OCI-LY1 (cell line): ENCODE data around the gene ACVR1.

Source experiments
- H2AFZ ChIP-seq: fragments of 200-600 bp; sonication (generic), shearing (Covaris generic); 2 replicates; pipeline ENCODE4 v1.6.0; 2014; ENCODE audit warnings: antibody characterized with exemption, mild to moderate bottlenecking, low read length
- H3F3A ChIP-seq: fragments of 200-600 bp; sonication (generic), shearing (Covaris generic); 2 replicates; pipeline ENCODE4 v1.6.0; 2014; ENCODE audit warnings: mild to moderate bottlenecking, antibody characterized with exemption, low read length, moderate library complexity; ENCODE audit not compliant: insufficient read depth
- H3K27ac ChIP-seq: fragments of 200-600 bp; sonication (generic); 2 replicates; pipeline ENCODE4 v1.5.1; 2014; ENCODE audit warnings: low read length, mixed run types, mild to moderate bottlenecking, low read depth; ENCODE audit not compliant: poor library complexity, severe bottlenecking
- H3K27me3 ChIP-seq: fragments of 200-600 bp; sonication (generic); 2 replicates; pipeline ENCODE4 v1.6.0; 2014; ENCODE audit warnings: antibody characterized with exemption, mild to moderate bottlenecking, low read length, moderate library complexity; ENCODE audit not compliant: insufficient read depth
- H3K36me3 ChIP-seq: fragments of 200-600 bp; sonication (generic); 2 replicates; pipeline ENCODE4 v1.6.1; 2014; ENCODE audit warnings: mild to moderate bottlenecking, antibody characterized with exemption, low read length, moderate library complexity, mixed read lengths; ENCODE audit not compliant: insufficient read depth
- H3K4me1 ChIP-seq: fragments of 200-600 bp; sonication (generic); 2 replicates; pipeline ENCODE4 v1.5.1; 2014; ENCODE audit warnings: mild to moderate bottlenecking, low read length, moderate library complexity; ENCODE audit not compliant: insufficient read depth, severe bottlenecking
- H3K4me2 ChIP-seq: fragments of 200-600 bp; sonication (generic), shearing (Covaris generic); 2 replicates; pipeline ENCODE4 v1.6.1; 2014; ENCODE audit warnings: low read length
- H3K4me3 ChIP-seq: fragments of 200-600 bp; sonication (generic); 2 replicates; pipeline ENCODE4 v1.5.1; 2014; ENCODE audit warnings: low read length, low read depth, mild to moderate bottlenecking, mixed read lengths; ENCODE audit not compliant: poor library complexity, severe bottlenecking
- H3K79me2 ChIP-seq: fragments of 200-600 bp; shearing (Covaris generic); 2 replicates; pipeline ENCODE4 v1.6.1; 2016; ENCODE audit warnings: mixed run types, low read length, mixed read lengths; ENCODE audit not compliant: insufficient read depth
- H3K9ac ChIP-seq: fragments of 200-600 bp; sonication (generic), shearing (Covaris generic); 2 replicates; pipeline ENCODE4 v1.6.1; 2014; ENCODE audit warnings: mild to moderate bottlenecking, low read length, mixed read lengths
- H3K9me2 ChIP-seq: fragments of 200-600 bp; sonication (generic), shearing (Covaris generic); 2 replicates; pipeline ENCODE4 v1.6.1; 2014; ENCODE audit warnings: low read depth, mild to moderate bottlenecking, low read length, mixed read lengths
- H3K9me3 ChIP-seq: fragments of 200-600 bp; shearing (Covaris generic); 2 replicates; pipeline ENCODE4 v1.6.1; 2014; ENCODE audit warnings: low read length, mixed read lengths
- H4K20me1 ChIP-seq: fragments of 200-600 bp; sonication (generic), shearing (Covaris generic); 2 replicates; pipeline ENCODE4 v1.6.0; 2016; ENCODE audit warnings: mild to moderate bottlenecking, low read length; ENCODE audit not compliant: insufficient read depth
- CTCF ChIP-seq: fragments of 200-600 bp; sonication (generic), shearing (Covaris generic); IDR thresholded peaks from 2 replicates; pipeline ENCODE4 v1.5.1; 2017; ENCODE audit warnings: mild to moderate bottlenecking, antibody characterized with exemption, low read length, moderate library complexity, mixed read lengths
- EZH2 ChIP-seq: fragments of 200-600 bp; sonication (generic), shearing (Covaris generic); IDR thresholded peaks from 2 replicates; pipeline ENCODE4 v1.8.0; 2017; ENCODE audit warnings: borderline replicate concordance, mixed run types, mild to moderate bottlenecking, antibody characterized with exemption, low read length, moderate library complexity, mixed read lengths

ACVR1 gene

GRCh38 chr2:157789256-157789655 lies 86.9 kb downstream of the ACVR1 start:
- no peak for TF ChIP-seq EZH2
- no peak for TF ChIP-seq CTCF
- no peaks in the 10 kb centered on the region for H3K9me3 ChIP-seq
- H4K20me1 ChIP-seq = no peaks in the 10 kb centered on the region
- H3K27ac ChIP-seq = no peak overlapping the region
- H2AFZ ChIP-seq = no peak overlapping the region
- H3K4me1 ChIP-seq = no peaks in the 10 kb centered on the region
- H3K36me3 ChIP-seq = no peaks in the 10 kb centered on the region
- H3K4me2 ChIP-seq = no peak overlapping the region
- H3F3A ChIP-seq = no peaks in the 10 kb centered on the region
- H3K79me2 ChIP-seq = no peaks in the 10 kb centered on the region
- no peak overlapping the region for H3K4me3 ChIP-seq
- H3K9ac ChIP-seq = no peak overlapping the region
- peaks cover 4% of the 10 kb centered on the region; the same call in 1 of the 2 replicates for H3K27me3 ChIP-seq
- H3K9me2 ChIP-seq = no peaks in the 10 kb centered on the region

GRCh38 chr2:157788201-157788600 lies 87.9 kb downstream of the ACVR1 start:
- no peaks in the 10 kb centered on the region for H3K79me2 ChIP-seq
- no peak overlapping the region for H3K9ac ChIP-seq
- peaks cover 4% of the 10 kb centered on the region; the same call in 1 of the 2 replicates for H3K27me3 ChIP-seq
- no peaks in the 10 kb centered on the region for H3K36me3 ChIP-seq
- no peaks in the 10 kb centered on the region for H3K9me2 ChIP-seq
- H3K27ac ChIP-seq = no peak overlapping the region
- no peak overlapping the region for H2AFZ ChIP-seq
- H3K9me3 ChIP-seq = no peaks in the 10 kb centered on the region
- H3F3A ChIP-seq = no peaks in the 10 kb centered on the region
- H4K20me1 ChIP-seq = no peaks in the 10 kb centered on the region
- H3K4me3 ChIP-seq = no peak overlapping the region
- no peaks in the 10 kb centered on the region for H3K4me1 ChIP-seq
- TF ChIP-seq CTCF (no peak), EZH2 (no peak)
- H3K4me2 ChIP-seq = no peak overlapping the region

- H3K4me2 ChIP-seq = no peak overlapping the region
- H3K36me3 ChIP-seq = no peaks in the 10 kb centered on the region
- no peaks in the 10 kb centered on the region for H4K20me1 ChIP-seq
- no peaks in the 10 kb centered on the region for H3K79me2 ChIP-seq
- no peaks in the 10 kb centered on the region for H3K9me3 ChIP-seq
- H3K27ac ChIP-seq = no peak overlapping the region
- H3K9ac ChIP-seq = no peak overlapping the region
- no peak overlapping the region for H3K4me3 ChIP-seq
- TF ChIP-seq EZH2 (no peak), CTCF (no peak)
- H3K9me2 ChIP-seq = no peaks in the 10 kb centered on the region
- H3F3A ChIP-seq = no peaks in the 10 kb centered on the region
- H3K27me3 ChIP-seq = peaks cover 4% of the 10 kb centered on the region; the same call in 1 of the 2 replicates
- H2AFZ ChIP-seq = no peak overlapping the region
- H3K4me1 ChIP-seq = no peaks in the 10 kb centered on the region
These were observed 88.7 kb downstream of the ACVR1 start for GRCh38 chr2:157787364-157787938.
